Tibial nerve (tissue), 4 donors: ENCODE data around the gene SF3A1. TPM values are rescaled to one million over a fixed set of nuclear protein-coding genes. Genes with fewer than 3 reads are reported as not detected.
A peak's percentile ranks its signal among the peaks of the same experiment; 100 is the strongest.

Source experiments
- DNase-seq, 2 donors: peaks; one replicate each; pipeline ENCODE4 v3.0.0-alpha.2; 2019; ENCODE audit warnings: low spot score in 2 of 2
- H3K27ac ChIP-seq, 4 donors: fragments of 200-600 bp; sonication (generic) in 3 of 4; one replicate each; pipeline ENCODE4 v1.5.1; 2017 to 2019; ENCODE audit warnings: mild to moderate bottlenecking in 1 of 4
- H3K27me3 ChIP-seq, 2 donors: fragments of 200-600 bp; sonication (generic) in 1 of 2; one replicate each; pipeline versions ENCODE4 v1.5.1 to v1.6.0; 2017 to 2019
- H3K36me3 ChIP-seq, 3 donors: fragments of 200-600 bp; sonication (generic); one replicate each; pipeline ENCODE4 v1.5.1; 2018 to 2019
- H3K4me1 ChIP-seq, 4 donors: fragments of 200-600 bp; sonication (generic) in 3 of 4; one replicate each; pipeline ENCODE4 v1.5.1; 2017 to 2019
- H3K4me3 ChIP-seq, 4 donors: fragments of 200-600 bp; sonication (generic) in 3 of 4; one replicate each; pipeline ENCODE4 v1.5.1; 2017 to 2019; ENCODE audit warnings: mild to moderate bottlenecking in 1 of 4, moderate library complexity in 1 of 4
- H3K9me3 ChIP-seq, 4 donors: fragments of 200-600 bp; sonication (generic) in 3 of 4; one replicate each; pipeline ENCODE4 v1.5.1; 2017 to 2019
- CTCF ChIP-seq, 5 experiments: fragments of 200-600 bp in 3 of 5; fragments of 450-650 bp in 2 of 5; sonication (generic) in 3 of 5; IDR thresholded peaks; one replicate each; pipeline ENCODE4 v1.5.1; 2016 to 2019; ENCODE audit warnings: antibody characterized with exemption in 5 of 5, mild to moderate bottlenecking in 3 of 5, moderate library complexity in 2 of 5
- EP300 ChIP-seq, 2 donors: sonication (generic); formaldehyde crosslinking; IDR thresholded peaks; one replicate each; pipeline ENCODE4 v1.6.1; 2017; ENCODE audit warnings: antibody characterized with exemption in 2 of 2, mild to moderate bottlenecking in 1 of 2
- POLR2A ChIP-seq, 2 donors: fragments of 450-650 bp; IDR thresholded peaks; one replicate each; pipeline ENCODE4 v1.6.1; 2017; ENCODE audit warnings: antibody characterized with exemption in 2 of 2, mild to moderate bottlenecking in 2 of 2, moderate library complexity in 2 of 2
- WGBS, 2 donors: methylation state at CpG; one replicate each; pipeline ENCODE4 v1.1.5; 2018; 5-methylcytosine and 5-hydroxymethylcytosine counted together
- total RNA-seq, 4 donors: library from RNA; depleted of rRNA; stranded (reverse); fragments of >200 nt; gene quantifications; one replicate each; pipeline ENCODE4 v1.1.0, GENCODE V29; 2016

The SF3A1 gene
- total RNA-seq, 4 donors from 2014 or later: 76.2 to 98.1 (median 91.7) TPM

- H3K4me1 ChIP-seq: peaks cover 0 to 36% (median 10%) of the 10 kb centered on the region in 4 donors
- no peak overlapping the region for H3K4me3 ChIP-seq
- no peaks in the 10 kb centered on the region for H3K27me3 ChIP-seq
- H3K27ac ChIP-seq: no peak overlapping the region
- no peaks in the 10 kb centered on the region for H3K9me3 ChIP-seq
- 91 to 100% methylated on average over 1 of the region's 1 CpG for WGBS, 2 donors
- peaks cover 18 to 96% (median 67%) of the 10 kb centered on the region in 3 donors for H3K36me3 ChIP-seq
- no peak for DNase-seq
- TF ChIP-seq CTCF (IDR thresholded peaks at IDR 0.05): no peak
- TF ChIP-seq POLR2A (IDR thresholded peaks at IDR 0.05): no peak
- TF ChIP-seq EP300 (IDR thresholded peaks at IDR 0.05): no peak
Observed at GRCh38 chr22:30335236-30335635, 21.5 kb downstream of the SF3A1 start.

- Histone ChIP-seq H3K36me3 (peaks cover 16 to 90% (median 62%) of the 10 kb centered on the region in 3 donors), H3K4me3 (no peak overlapping the region), H3K9me3 (no peaks in the 10 kb centered on the region), H3K4me1 (peaks cover 0 to 30% (median 5%) of the 10 kb centered on the region in 4 donors), H3K27ac (no peak overlapping the region), H3K27me3 (no peaks in the 10 kb centered on the region)
- DNase-seq: no peak
- TF ChIP-seq CTCF (IDR thresholded peaks at IDR 0.05) (no peak), POLR2A (IDR thresholded peaks at IDR 0.05) (no peak), EP300 (IDR thresholded peaks at IDR 0.05) (no peak)
- WGBS, 2 donors: 85 to 94% methylated on average over 4 of the region's 4 CpGs
Observed at GRCh38 chr22:30334646-30335045, 22.0 kb downstream of the SF3A1 start.

GRCh38 chr22:30333707-30334087 is 23.0 kb downstream of the SF3A1 start:
- Histone ChIP-seq H3K27ac (no peak overlapping the region), H3K4me3 (no peak overlapping the region), H3K9me3 (no peaks in the 10 kb centered on the region), H3K36me3 (peaks cover 11 to 81% (median 53%) of the 10 kb centered on the region in 3 donors), H3K4me1 (peaks cover 0 to 20% (median 5%) of the 10 kb centered on the region in 4 donors), H3K27me3 (no peaks in the 10 kb centered on the region)
- 76 to 85% methylated on average over 3 of the region's 3 CpGs for WGBS, 2 donors
- DNase-seq: no peak
- TF ChIP-seq CTCF (IDR thresholded peaks at IDR 0.05) (no peak), EP300 (IDR thresholded peaks at IDR 0.05) (no peak), POLR2A (IDR thresholded peaks at IDR 0.05) (no peak)

GRCh38 chr22:30332994-30333706 is 23.5 kb downstream of the SF3A1 start:
- H3K36me3 ChIP-seq: peaks cover 11 to 79% (median 50%) of the 10 kb centered on the region in 3 donors
- WGBS, 2 donors: 70 to 77% methylated on average over 2 of the region's 2 CpGs

More at GRCh38 chr22:30332994-30333706, 23.5 kb downstream of the SF3A1 start:
- H3K9me3 ChIP-seq: no peaks in the 10 kb centered on the region
- no peak for DNase-seq
- H3K4me3 ChIP-seq: no peak overlapping the region
- H3K27ac ChIP-seq: peak overlapping the region in 3 of 4 donors; percentile 31 to 60 (median 55)
- H3K27me3 ChIP-seq: no peaks in the 10 kb centered on the region
- H3K4me1 ChIP-seq: peaks cover 0 to 16% (median 5%) of the 10 kb centered on the region in 4 donors
- TF ChIP-seq CTCF (IDR thresholded peaks at IDR 0.05) (no peak), EP300 (IDR thresholded peaks at IDR 0.05) (no peak), POLR2A (IDR thresholded peaks at IDR 0.05) (no peak)
